ENCODE results near the gene VPS26B.

GRCh38 chr11:134223121-134223520 is 1.4 kb upstream of the VPS26B start:
- TF ChIP-seq CTCF (IDR thresholded peaks at IDR 0.05) (no peak), POLR2A (IDR thresholded peaks at IDR 0.05) (no peak)

All from stomach (tissue), 4 donors.